IMR-90 (cell line): ENCODE data around the gene ETS1. TPM values are rescaled to one million over a fixed set of nuclear protein-coding genes. Genes with fewer than 3 reads are reported as not detected.

ENCODE experiments used
- ATAC-seq: fragments of 200-7000 bp; cut with Tn5 transposase; 2 replicates; pipeline ENCODE4 v1.9.1; 2020; ENCODE audit warnings: low read depth, mild to moderate bottlenecking, moderate library complexity
- BruUV-seq: library from RNA; stranded (reverse); fragments of 400-500 nt; replicated peaks from 2 replicates; lab custom pipeline; 2021; lab: Mats Ljungman, UMichigan
- CTCF ChIA-PET: fragments of 300-600 bp; formaldehyde crosslinking; extraction: SDS; loops from one replicate; lab custom pipeline; 2021; ENCODE audit warnings: antibody characterized with exemption; lab: Yijun Ruan, JAX
- POLR2A ChIA-PET: fragments of 300-600 bp; sonication (Branson Sonifier 250); formaldehyde crosslinking; loops from one replicate; lab custom pipeline; 2022; ENCODE audit warnings: antibody characterized with exemption; ENCODE audit not compliant: unreplicated experiment; lab: Charles Lee
- DNase-seq: peaks from one replicate; pipeline ENCODE4 v3.0.0; 2013
- H2AFZ ChIP-seq: replicated peaks from 2 replicates; pipeline ENCODE3; 2013; ENCODE audit warnings: low read length, mild to moderate bottlenecking; ENCODE audit not compliant: poor library complexity
- H2AK5ac ChIP-seq: 2 replicates; pipeline ENCODE4 v1.6.1; 2013; ENCODE audit warnings: low read depth, low read length, inconsistent platforms
- H2AK9ac ChIP-seq: replicated peaks from 2 replicates; pipeline ENCODE3; 2013; ENCODE audit warnings: mild to moderate bottlenecking, low read depth, low read length, moderate library complexity; ENCODE audit not compliant: poor library complexity
- H2BK120ac ChIP-seq: 2 replicates; pipeline ENCODE4 v1.6.1; 2013; ENCODE audit warnings: low read depth, low read length, inconsistent platforms
- H2BK15ac ChIP-seq: 3 replicates; pipeline ENCODE4 v1.6.1; 2013; ENCODE audit warnings: low read depth, low read length, inconsistent platforms
- H2BK20ac ChIP-seq: 2 replicates; pipeline ENCODE4 v1.6.1; 2013; ENCODE audit warnings: low read depth, mild to moderate bottlenecking, inconsistent platforms, low read length, moderate library complexity
- H2BK5ac ChIP-seq: 2 replicates; pipeline ENCODE4 v1.6.1; 2013; ENCODE audit warnings: mild to moderate bottlenecking, low read depth, low read length, inconsistent platforms; ENCODE audit not compliant: poor library complexity, severe bottlenecking
- H3K14ac ChIP-seq: replicated peaks from 2 replicates; pipeline ENCODE4 v1.6.1; 2013; ENCODE audit warnings: low read depth, low read length, inconsistent platforms
- H3K18ac ChIP-seq: 2 replicates; pipeline ENCODE4 v1.6.1; 2013; ENCODE audit warnings: low read depth, low read length, control low read depth
- H3K23ac ChIP-seq: 2 replicates; pipeline ENCODE4 v1.6.1; 2013; ENCODE audit warnings: low read depth, low read length, inconsistent platforms
- H3K27ac ChIP-seq: 2 replicates; pipeline ENCODE4 v1.5.1; 2013; ENCODE audit warnings: mild to moderate bottlenecking, control low read depth, low read length; ENCODE audit not compliant: insufficient read depth
- H3K27me3 ChIP-seq: 2 replicates; pipeline ENCODE4 v1.6.1; 2013; ENCODE audit warnings: low read length; ENCODE audit not compliant: control insufficient read depth, insufficient read depth
- H3K36me3 ChIP-seq: 2 replicates; pipeline ENCODE4 v1.6.1; 2013; ENCODE audit warnings: low read length, mixed read lengths; ENCODE audit not compliant: control insufficient read depth, insufficient read depth
- H3K4ac ChIP-seq: 2 replicates; pipeline ENCODE4 v1.6.1; 2013; ENCODE audit warnings: low read depth, low read length, inconsistent platforms
- H3K4me1 ChIP-seq: 2 replicates; pipeline ENCODE4 v1.6.1; 2013; ENCODE audit warnings: low read length, mixed read lengths; ENCODE audit not compliant: control insufficient read depth, insufficient read depth
- H3K4me2 ChIP-seq: 2 replicates; pipeline ENCODE4 v1.6.1; 2013; ENCODE audit warnings: low read depth, mild to moderate bottlenecking, control low read depth, low read length, moderate library complexity
- H3K4me3 ChIP-seq: 2 replicates; pipeline ENCODE4 v1.5.1; 2013; ENCODE audit warnings: low read depth, mild to moderate bottlenecking, control low read depth, low read length, moderate library complexity; ENCODE audit not compliant: insufficient read depth
- H3K56ac ChIP-seq: 2 replicates; pipeline ENCODE4 v1.6.1; 2013; ENCODE audit warnings: low read length, inconsistent platforms; ENCODE audit not compliant: insufficient read depth; ENCODE audit errors: extremely low read depth
- H3K79me1 ChIP-seq, 2 experiments: 2 replicates each; pipeline ENCODE4 v1.6.1; 2013; ENCODE audit warnings: low read length in 2 of 2, inconsistent platforms in 1 of 2, low read depth in 1 of 2
- H3K9ac ChIP-seq: 2 replicates; pipeline ENCODE4 v1.6.1; 2013; ENCODE audit warnings: low read depth, low read length, control low read depth
- H3K9me1 ChIP-seq: 2 replicates; pipeline ENCODE4 v1.6.1; 2013; ENCODE audit warnings: low read length, inconsistent platforms; ENCODE audit not compliant: insufficient read depth
- H3K9me3 ChIP-seq: 2 replicates; pipeline ENCODE4 v1.6.1; 2013; ENCODE audit warnings: low read length; ENCODE audit not compliant: control insufficient read depth, insufficient read depth
- H4K20me1 ChIP-seq: 2 replicates; pipeline ENCODE4 v1.6.1; 2013; ENCODE audit warnings: low read length, inconsistent platforms; ENCODE audit not compliant: insufficient read depth
- H4K5ac ChIP-seq: 2 replicates; pipeline ENCODE4 v1.6.1; 2013; ENCODE audit warnings: mild to moderate bottlenecking, low read depth, low read length, control low read depth
- H4K8ac ChIP-seq, 2 experiments: 2 replicates each; pipeline ENCODE4 v1.6.1; 2013; ENCODE audit warnings: low read depth in 2 of 2, low read length in 2 of 2, control low read depth in 1 of 2, inconsistent platforms in 1 of 2
- H4K91ac ChIP-seq: 2 replicates; pipeline ENCODE4 v1.6.1; 2013; ENCODE audit warnings: low read depth, low read length, inconsistent platforms; ENCODE audit not compliant: insufficient read depth
- FOS ChIP-seq: fragments of 150-350 bp; IDR thresholded peaks from 2 replicates; pipeline ENCODE4 v1.6.1; 2016; ENCODE audit warnings: low read depth, low read length
- MAFK ChIP-seq: IDR thresholded peaks from 2 replicates; pipeline ENCODE4 v1.6.1; 2012; ENCODE audit warnings: low read depth, low read length, improper control_type of control experiment
- POLR2A ChIP-seq: IDR thresholded peaks from 2 replicates; pipeline ENCODE4 v1.6.1; 2012; ENCODE audit warnings: mild to moderate bottlenecking, low read depth, low read length
- RFX5 ChIP-seq: IDR thresholded peaks from 2 replicates; pipeline ENCODE4 v1.8.0; 2012; ENCODE audit warnings: low read depth, mild to moderate bottlenecking, low read length, moderate library complexity
- WGBS, 2 experiments: methylation state at CpG; one replicate each; pipeline versions ENCODE4 v1.1.5 to v1.1.7; 2013; ENCODE audit warnings: missing lambda C conversion rate in 2 of 2; ENCODE audit not compliant: insufficient read length in 1 of 2; ENCODE audit errors: extremely low coverage in 2 of 2; 5-methylcytosine and 5-hydroxymethylcytosine counted together
- dilution Hi-C: fragments of 300-500 bp; cut with HindIII; formaldehyde crosslinking; loops from one replicate; pipeline ENCODE4 v1.14.3; 2018; ENCODE audit warnings: low sequenced_read_pairs; ENCODE audit not compliant: unreplicated experiment
- in situ Hi-C: fragments of 300-500 bp; cut with MboI; formaldehyde crosslinking; loops from 3 replicates; pipeline ENCODE4 v1.14.3; 2019; ENCODE audit warnings: low sequenced_read_pairs, inconsistent platforms, mixed read lengths
- intact Hi-C: fragments of 100-400 bp; cut with micrococcal nuclease; formaldehyde crosslinking; loops from 2 replicates; pipeline ENCODE4 v1.10.0; 2022
- polyA plus RNA-seq, 3 experiments: library from polyadenylated mRNA; depleted of rRNA; stranded (reverse); fragments of >200 nt; gene quantifications; 2 replicates each; pipeline ENCODE4 v1.2.3, GENCODE V29; 2012; ENCODE audit warnings: low replicate concordance in 1 of 3
- total RNA-seq: library from RNA; depleted of rRNA; stranded (reverse); fragments of >200 nt; gene quantifications from 2 replicates; pipeline ENCODE4 v1.2.3, GENCODE V29; 2012

The ETS1 gene
- total and polyA plus RNA-seq, 2 of the 4 experiments (the other 2 are of a cell fraction) = 41.2 to 56.3 TPM

- ATAC-seq (no peak), DNase-seq (no peak)
- Histone ChIP-seq H2BK120ac (no peak overlapping the region), H3K36me3 (no peaks in the 10 kb centered on the region), H2BK20ac (no peak overlapping the region), H3K14ac (no peak overlapping the region), H2BK5ac (no peak overlapping the region), H3K23ac (no peak overlapping the region), H3K9me3 (no peaks in the 10 kb centered on the region), H3K56ac (no peak overlapping the region), H4K20me1 (no peaks in the 10 kb centered on the region), H3K4me1 (no peaks in the 10 kb centered on the region; the same call in 1 of the 2 replicates), H3K27me3 (peaks cover 2% of the 10 kb centered on the region; the same call in 1 of the 2 replicates), H2AK5ac (no peak overlapping the region), H4K5ac (no peak overlapping the region), H3K4ac (no peak overlapping the region), H3K79me1 (no peaks in the 10 kb centered on the region), H2BK15ac (no peak overlapping the region), H4K91ac (no peak overlapping the region), H3K18ac (no peak overlapping the region), H3K9ac (no peak overlapping the region), H2AK9ac (no peak overlapping the region), H3K4me3 (no peak overlapping the region), H4K8ac (no peak overlapping the region), H2AFZ (no peak overlapping the region), H3K4me2 (no peak overlapping the region), H3K27ac (no peak overlapping the region), H3K9me1 (no peaks in the 10 kb centered on the region)
- ChIA-PET CTCF (no interaction called here), POLR2A (no interaction called here)
- in situ Hi-C loops (no loop called here), dilution Hi-C loops (no loop called here), intact Hi-C loops (no loop called here)
- no CpG with 5 or more reads among the region's 1 CpG for WGBS, 2 experiments
- BruUV-seq = no TSS peak
- TF ChIP-seq MAFK (no peak), POLR2A (no peak), RFX5 (no peak), FOS (no peak)
These were observed 6.9 kb upstream of the ETS1 start for GRCh38 chr11:128594226-128594625.
